Measurements from ENCODE around the gene ESR2.

ESR2 gene

DNA sequence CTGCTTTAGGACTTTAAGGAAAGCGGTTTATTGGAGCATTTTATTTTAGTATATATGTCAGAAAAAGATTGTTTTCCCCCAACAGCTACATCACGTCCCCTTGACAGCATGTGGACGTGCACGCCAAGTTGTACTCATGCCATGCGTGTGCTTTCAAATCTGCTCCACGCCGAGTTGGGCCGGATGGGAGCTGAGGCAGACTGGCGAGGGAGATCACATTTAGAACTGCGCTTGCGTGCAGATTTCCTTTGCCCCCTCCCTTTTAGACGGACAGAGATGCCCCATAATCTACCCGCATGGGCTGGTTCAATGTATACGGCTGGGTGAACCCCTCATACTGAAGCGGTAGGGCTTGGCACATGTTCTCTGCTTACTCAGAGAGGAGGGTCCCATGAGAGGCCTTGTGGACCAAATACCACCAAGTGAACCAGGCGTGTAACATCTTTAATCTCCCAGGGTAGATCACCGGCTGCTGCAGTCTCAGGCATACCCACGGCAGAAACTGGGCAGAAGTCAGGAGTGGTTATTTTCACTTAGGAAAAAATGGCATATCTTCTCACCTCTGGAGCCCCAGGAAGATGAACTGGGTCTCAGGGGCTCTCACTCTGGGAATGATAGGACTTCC is 92.1 kb downstream of the ESR2 start:
- no peak overlapping the region for H3K27ac ChIP-seq
- TF ChIP-seq, protein P1, sequence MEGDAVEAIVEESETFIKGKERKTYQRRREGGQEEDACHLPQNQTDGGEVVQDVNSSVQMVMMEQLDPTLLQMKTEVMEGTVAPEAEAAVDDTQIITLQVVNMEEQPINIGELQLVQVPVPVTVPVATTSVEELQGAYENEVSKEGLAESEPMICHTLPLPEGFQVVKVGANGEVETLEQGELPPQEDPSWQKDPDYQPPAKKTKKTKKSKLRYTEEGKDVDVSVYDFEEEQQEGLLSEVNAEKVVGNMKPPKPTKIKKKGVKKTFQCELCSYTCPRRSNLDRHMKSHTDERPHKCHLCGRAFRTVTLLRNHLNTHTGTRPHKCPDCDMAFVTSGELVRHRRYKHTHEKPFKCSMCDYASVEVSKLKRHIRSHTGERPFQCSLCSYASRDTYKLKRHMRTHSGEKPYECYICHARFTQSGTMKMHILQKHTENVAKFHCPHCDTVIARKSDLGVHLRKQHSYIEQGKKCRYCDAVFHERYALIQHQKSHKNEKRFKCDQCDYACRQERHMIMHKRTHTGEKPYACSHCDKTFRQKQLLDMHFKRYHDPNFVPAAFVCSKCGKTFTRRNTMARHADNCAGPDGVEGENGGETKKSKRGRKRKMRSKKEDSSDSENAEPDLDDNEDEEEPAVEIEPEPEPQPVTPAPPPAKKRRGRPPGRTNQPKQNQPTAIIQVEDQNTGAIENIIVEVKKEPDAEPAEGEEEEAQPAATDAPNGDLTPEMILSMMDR (IDR thresholded peaks at IDR 0.05): no peak
- H3K4me3 ChIP-seq (ENCODE audit: low read depth in 1 of 2, low read length in 1 of 2): no peak overlapping the region
- H3K4me1 ChIP-seq (ENCODE audit: control insufficient read depth in 1 of 2, insufficient read depth in 1 of 2, low read depth in 1 of 2, low read length in 1 of 2): no peaks in the 10 kb centered on the region
- peaks cover 39% of the 10 kb centered on the region for H3K36me3 ChIP-seq
- no peaks in the 10 kb centered on the region for H3K9me3 ChIP-seq
- peaks cover 3% of the 10 kb centered on the region for H3K27me3 ChIP-seq

DNA sequence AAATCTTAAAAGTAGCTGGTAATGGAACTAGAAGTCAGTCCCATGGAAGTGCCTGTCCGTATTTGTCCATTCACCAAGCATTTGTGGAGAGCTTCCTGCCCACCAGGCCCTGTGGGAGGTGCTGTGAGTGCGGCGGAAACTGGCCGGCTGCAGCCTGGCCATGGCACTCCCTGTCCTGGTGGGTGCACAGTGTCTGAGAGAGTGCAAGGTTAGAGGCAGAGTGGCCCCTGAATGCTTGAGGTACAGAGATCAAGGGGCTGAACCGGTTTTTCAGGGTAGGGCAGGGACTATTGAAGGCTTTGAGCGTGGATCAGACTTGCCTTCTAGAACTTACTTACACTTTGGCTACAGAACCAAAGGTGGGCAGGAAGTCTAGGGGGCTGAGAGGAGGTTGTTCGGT is 92.9 kb downstream of the ESR2 start:
- H3K27ac ChIP-seq: no peak overlapping the region
- H3K4me3 ChIP-seq (ENCODE audit: low read depth in 1 of 2, low read length in 1 of 2): no peak overlapping the region
- H3K36me3 ChIP-seq: peaks cover 44% of the 10 kb centered on the region
- H3K9me3 ChIP-seq: no peaks in the 10 kb centered on the region
- TF ChIP-seq, protein P1 (IDR thresholded peaks at IDR 0.05): no peak
- H3K27me3 ChIP-seq: peaks cover 10% of the 10 kb centered on the region
- no peaks in the 10 kb centered on the region for H3K4me1 ChIP-seq (ENCODE audit: control insufficient read depth in 1 of 2, insufficient read depth in 1 of 2, low read depth in 1 of 2, low read length in 1 of 2)

DNA sequence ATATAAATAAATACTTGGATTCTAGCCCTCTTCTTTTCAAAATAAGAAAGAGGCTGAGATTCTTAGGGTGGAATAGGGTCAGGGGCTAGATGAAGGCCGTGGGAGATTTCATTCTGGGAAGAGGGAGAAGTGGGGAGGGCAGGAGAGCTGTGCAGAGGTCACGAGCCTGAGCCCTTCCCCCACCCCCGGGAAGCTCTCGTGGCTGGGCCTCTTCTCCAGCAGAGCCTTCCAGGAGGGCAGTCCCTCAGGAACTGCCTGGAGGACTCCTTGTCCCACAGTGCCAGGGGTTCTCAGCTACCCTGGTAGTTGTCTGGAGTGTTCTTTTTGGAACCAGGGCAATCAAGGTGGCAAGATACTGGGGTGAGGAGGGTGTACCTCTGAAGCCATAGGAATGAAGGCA is 94.0 kb downstream of the ESR2 start:
- Histone ChIP-seq H3K9me3 (no peaks in the 10 kb centered on the region), H3K4me3 (ENCODE audit: low read depth in 1 of 2, low read length in 1 of 2) (no peak overlapping the region), H3K27me3 (peaks cover 17% of the 10 kb centered on the region), H3K27ac (no peak overlapping the region), H3K4me1 (ENCODE audit: control insufficient read depth in 1 of 2, insufficient read depth in 1 of 2, low read depth in 1 of 2, low read length in 1 of 2) (no peaks in the 10 kb centered on the region), H3K36me3 (peaks cover 53% of the 10 kb centered on the region)
- TF ChIP-seq, protein P1 (IDR thresholded peaks at IDR 0.05): no peak

DNA sequence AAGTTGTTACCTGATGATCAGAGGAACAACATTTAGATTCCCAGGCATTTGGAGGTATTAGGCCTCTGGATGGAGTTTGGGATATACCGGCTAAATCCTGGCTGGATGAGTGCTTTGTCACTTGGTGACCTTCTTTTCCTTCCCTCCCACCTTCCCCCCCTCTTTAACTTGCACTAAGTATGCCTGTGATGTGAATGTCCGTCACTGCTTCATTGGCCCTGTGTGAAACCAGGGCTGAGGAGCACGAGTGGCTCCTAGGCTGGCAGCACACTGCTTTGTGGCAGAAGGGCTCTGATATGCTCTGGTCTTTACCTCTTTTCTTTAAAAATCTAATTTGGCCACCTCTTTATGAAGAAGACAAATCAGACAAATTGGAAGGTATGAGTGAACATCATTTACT is 95.7 kb downstream of the ESR2 start:
- no peak overlapping the region for H3K27ac ChIP-seq
- TF ChIP-seq, protein P1 (IDR thresholded peaks at IDR 0.05): no peak
- H3K27me3 ChIP-seq: peaks cover 17% of the 10 kb centered on the region
- H3K36me3 ChIP-seq: peaks cover 57% of the 10 kb centered on the region
- H3K4me1 ChIP-seq (ENCODE audit: control insufficient read depth in 1 of 2, insufficient read depth in 1 of 2, low read depth in 1 of 2, low read length in 1 of 2): no peaks in the 10 kb centered on the region
- no peaks in the 10 kb centered on the region for H3K9me3 ChIP-seq
- no peak overlapping the region for H3K4me3 ChIP-seq (ENCODE audit: low read depth in 1 of 2, low read length in 1 of 2)

DNA sequence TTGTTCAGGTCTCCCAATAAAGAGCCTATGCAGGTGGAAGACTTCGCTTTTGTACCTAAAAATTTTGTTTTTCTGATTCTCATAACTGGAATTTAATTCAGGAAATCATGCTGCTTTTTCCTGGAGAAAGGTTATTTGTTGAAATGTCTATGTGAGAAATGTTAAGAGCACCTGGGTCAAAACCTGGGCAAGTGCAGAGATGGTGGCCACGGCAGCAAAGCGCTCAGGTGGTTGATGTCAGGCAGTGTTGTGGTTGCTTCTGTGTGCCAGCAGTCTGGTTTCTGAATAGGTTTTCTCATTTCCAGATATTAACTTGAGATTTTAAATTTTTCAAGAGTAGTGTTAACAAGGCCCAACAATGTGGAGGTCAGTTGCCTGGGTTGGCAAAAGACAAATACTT is 96.2 kb downstream of the ESR2 start:
- Histone ChIP-seq H3K4me1 (ENCODE audit: control insufficient read depth in 1 of 2, insufficient read depth in 1 of 2, low read depth in 1 of 2, low read length in 1 of 2) (no peaks in the 10 kb centered on the region), H3K27me3 (peaks cover 17% of the 10 kb centered on the region), H3K9me3 (no peaks in the 10 kb centered on the region), H3K27ac (no peak overlapping the region), H3K4me3 (ENCODE audit: low read depth in 1 of 2, low read length in 1 of 2) (no peak overlapping the region), H3K36me3 (peaks cover 59% of the 10 kb centered on the region)
- TF ChIP-seq, protein P1 (IDR thresholded peaks at IDR 0.05): no peak

Data from neutrophil (primary cell).